ENCODE measurements around the gene CCDC157.
"Not testable (repeated sequence)": the region's sequence is repeated elsewhere in the genome, so short reads cannot be mapped to it uniquely, and the experiment has no call there.

Gene CCDC157

GRCh38 chr22:30402028-30402765 is 45.4 kb downstream of the CCDC157 start:
- TF ChIP-seq ZNF266 (tag by site-specific recombination; IDR thresholded peaks at IDR 0.05; ENCODE audit: low read depth), result no peak
- no peak for TF ChIP-seq ZNF585B (tag by site-specific recombination; IDR thresholded peaks at IDR 0.05)
- TF ChIP-seq ZFHX2 (tag by site-specific recombination; conservative IDR thresholded peaks at IDR 0.05), result peak; percentile 97
- TF ChIP-seq REPIN1 (tag by site-specific recombination; IDR thresholded peaks at IDR 0.05; ENCODE audit: low read depth), result no peak
- TF ChIP-seq EGR2 (tag by site-specific recombination; IDR thresholded peaks at IDR 0.05; ENCODE audit: low read depth), result peak; percentile 95
- no peak for TF ChIP-seq GLIS1 (tag by site-specific recombination; IDR thresholded peaks at IDR 0.05)
- TF ChIP-seq PRDM6 (tag by site-specific recombination; IDR thresholded peaks at IDR 0.05), result no peak
- POLR2A ChIA-PET, result interaction anchor here (0.7 to 1.2 kb wide), 3 partner anchors 20 to 27 kb away, joined by 3 to 4 read pairs (median 4); no protein-coding TSS in a partner anchor

GRCh38 chr22:30402766-30403104 is 45.9 kb downstream of the CCDC157 start:
- ChIA-PET CTCF (interaction anchor here (0.6 to 2.8 kb wide), 6 partner anchors 15 to 729 kb away, joined by 3 to 13 read pairs (median 4); partner anchors contain the start of gene RNF215), POLR2A (interaction anchor here (1.2 kb wide), 1 partner anchor 21 kb away, joined by 4 read pairs; no protein-coding TSS in a partner anchor)
- not testable (repeated sequence) for H3K27ac ChIP-seq (ENCODE audit: extremely low read depth, low read depth, low read length); H3K4me1 ChIP-seq (ENCODE audit: control insufficient read depth, insufficient read depth, low read length); H3K4me3 ChIP-seq (ENCODE audit: low read depth, low read length); H3K9me3 ChIP-seq (ENCODE audit: control insufficient read depth, insufficient read depth, low read depth, low read length)
- 0 out of 2 replicates have a peak, but pooled peaks have one; percentile 47 for TF ChIP-seq ZNF362 (tag by site-specific recombination; IDR thresholded peaks at IDR 0.05)
- peak; percentile 87 for TF ChIP-seq ZNF121 (tag by site-specific recombination; IDR thresholded peaks at IDR 0.05)
- H3K36me3 ChIP-seq (ENCODE audit: control insufficient read depth in 2 of 2, insufficient read depth in 1 of 2, low read length in 2 of 2), result peaks cover 12 to 32% of the 10 kb centered on the region in 2 experiments

More at GRCh38 chr22:30402028-30402765, 45.4 kb downstream of the CCDC157 start:
- CTCF ChIA-PET, result interaction anchor here (0.6 to 2.8 kb wide), 9 partner anchors 15 to 730 kb away, joined by 3 to 13 read pairs (median 3); partner anchors contain the start of gene RNF215
- H3K4me1 ChIP-seq (ENCODE audit: control insufficient read depth, insufficient read depth, low read length), result peaks cover 3% of the 10 kb centered on the region; the same call in 1 of the 2 replicates
- H3K4me3 ChIP-seq (ENCODE audit: low read depth, low read length), result no peak overlapping the region
- H3K27ac ChIP-seq (ENCODE audit: extremely low read depth, low read depth, low read length), result no peak overlapping the region
- H3K36me3 ChIP-seq (ENCODE audit: control insufficient read depth in 2 of 2, insufficient read depth in 1 of 2, low read length in 2 of 2), result peaks cover 9 to 27% of the 10 kb centered on the region in 2 experiments; a peak in 2 of 3 replicates
- no peaks in the 10 kb centered on the region for H3K9me3 ChIP-seq (ENCODE audit: control insufficient read depth, insufficient read depth, low read depth, low read length)

GRCh38 chr22:30404307-30404706 is 47.5 kb downstream of the CCDC157 start:
- peaks cover 28 to 48% of the 10 kb centered on the region in 2 experiments for H3K36me3 ChIP-seq (ENCODE audit: control insufficient read depth in 2 of 2, insufficient read depth in 1 of 2, low read length in 2 of 2)
- H3K4me3 ChIP-seq (ENCODE audit: low read depth, low read length), result no peak overlapping the region
- H3K4me1 ChIP-seq (ENCODE audit: control insufficient read depth, insufficient read depth, low read length), result no peaks in the 10 kb centered on the region
- ChIA-PET CTCF (interaction anchor here (0.6 to 0.9 kb wide), 3 partner anchors 76 to 115 kb away, joined by 3 to 4 read pairs (median 3); partner anchors contain the start of gene CASTOR1), POLR2A (interaction anchor here (1.7 kb wide), 1 partner anchor 18 kb away, joined by 3 read pairs; no protein-coding TSS in a partner anchor)
- H3K9me3 ChIP-seq (ENCODE audit: control insufficient read depth, insufficient read depth, low read depth, low read length), result no peaks in the 10 kb centered on the region
- no peak overlapping the region for H3K27ac ChIP-seq (ENCODE audit: extremely low read depth, low read depth, low read length)
- TF ChIP-seq WT1 (tag by site-specific recombination; IDR thresholded peaks at IDR 0.05) (no peak), ZNF621 (tag by site-specific recombination; IDR thresholded peaks at IDR 0.05) (no peak)

- H3K27ac ChIP-seq (ENCODE audit: extremely low read depth, low read depth, low read length), result no peak overlapping the region
- POLR2A ChIA-PET, result interaction anchor here (0.9 to 1.7 kb wide), 2 partner anchors 17 to 19 kb away, joined by 3 read pairs; no protein-coding TSS in a partner anchor
- peaks cover 37 to 55% of the 10 kb centered on the region in 2 experiments for H3K36me3 ChIP-seq (ENCODE audit: control insufficient read depth in 2 of 2, insufficient read depth in 1 of 2, low read length in 2 of 2)
- CTCF ChIA-PET, result interaction anchor here (0.6 to 1.8 kb wide), 3 partner anchors 19 to 75 kb away, joined by 3 to 6 read pairs (median 6); no protein-coding TSS in a partner anchor
- H3K9me3 ChIP-seq (ENCODE audit: control insufficient read depth, insufficient read depth, low read depth, low read length), result no peaks in the 10 kb centered on the region
- H3K4me1 ChIP-seq (ENCODE audit: control insufficient read depth, insufficient read depth, low read length), result no peaks in the 10 kb centered on the region
- no peak overlapping the region for H3K4me3 ChIP-seq (ENCODE audit: low read depth, low read length)
- TF ChIP-seq ZNF433 (tag by site-specific recombination; IDR thresholded peaks at IDR 0.05; ENCODE audit: low read depth) (no peak), ZNF621 (tag by site-specific recombination; IDR thresholded peaks at IDR 0.05) (no peak), ZNF274 (IDR thresholded peaks at IDR 0.05; ENCODE audit: low read length) (no peak), ZNF274 (tag by site-specific recombination; IDR thresholded peaks at IDR 0.05; ENCODE audit: borderline replicate concordance) (no peak), SCRT2 (tag by site-specific recombination; IDR thresholded peaks at IDR 0.05) (peak; percentile 26; the same call in 1 of the 2 replicates), SCRT1 (tag by site-specific recombination; IDR thresholded peaks at IDR 0.05; ENCODE audit: borderline replicate concordance) (0 out of 2 replicates have a peak, but pooled peaks have one; percentile 17), KLF1 (tag by site-specific recombination; IDR thresholded peaks at IDR 0.05) (no peak), ZNF549 (tag by site-specific recombination; IDR thresholded peaks at IDR 0.05) (no peak), ZNF280D (tag by site-specific recombination; IDR thresholded peaks at IDR 0.05) (no peak), OVOL3 (tag by site-specific recombination; IDR thresholded peaks at IDR 0.05) (no peak)
Observed at GRCh38 chr22:30405731-30406130, 48.9 kb downstream of the CCDC157 start.
